GM18507 (cell line): ENCODE measurements around the gene TMEM204.

Experiments
- DNase-seq: peaks from one replicate; pipeline ENCODE4 v3.0.0; 2011; ENCODE audit warnings: low read depth; ENCODE audit not compliant: insufficient read length; ENCODE audit errors: extremely low spot score
- FAIRE-seq: peaks from 2 replicates; lab custom pipeline; 2011; peaks lifted over from hg19 to GRCh38; lab: Jason Lieb, UNC

TMEM204 gene

DNA sequence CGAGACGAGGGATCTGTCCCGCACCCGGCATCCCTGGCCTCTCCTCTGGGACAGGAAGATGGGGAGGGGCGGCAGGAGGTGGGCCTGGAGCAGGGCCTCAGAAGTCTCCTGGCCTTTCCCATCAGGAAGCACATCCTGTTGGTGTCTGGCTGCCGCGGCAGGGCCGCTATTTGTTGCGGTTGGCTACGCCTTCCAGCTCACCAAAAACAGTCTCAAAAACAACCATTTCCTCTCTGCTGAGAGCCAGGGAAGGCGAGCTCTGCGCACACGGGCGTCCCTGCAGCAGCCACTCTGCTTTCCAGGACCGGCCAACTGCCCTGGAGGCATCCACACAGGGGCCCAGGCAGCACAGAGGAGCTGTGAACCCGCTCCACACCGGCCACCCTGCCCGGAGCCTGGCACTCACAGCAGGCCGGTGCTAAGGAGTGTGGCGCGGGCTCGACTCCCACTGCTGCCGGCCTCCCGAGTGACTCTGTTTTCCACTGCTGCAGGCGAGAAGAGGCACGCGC is at the start of gene TMEM204:
TSS of gene TMEM204 (plus strand) at position 224 of the 509 bp plus-strand sequence. CDS start 610 bp downstream, outside the sequence.
- no peak for FAIRE-seq
- DNase-seq = no peak

DNA sequence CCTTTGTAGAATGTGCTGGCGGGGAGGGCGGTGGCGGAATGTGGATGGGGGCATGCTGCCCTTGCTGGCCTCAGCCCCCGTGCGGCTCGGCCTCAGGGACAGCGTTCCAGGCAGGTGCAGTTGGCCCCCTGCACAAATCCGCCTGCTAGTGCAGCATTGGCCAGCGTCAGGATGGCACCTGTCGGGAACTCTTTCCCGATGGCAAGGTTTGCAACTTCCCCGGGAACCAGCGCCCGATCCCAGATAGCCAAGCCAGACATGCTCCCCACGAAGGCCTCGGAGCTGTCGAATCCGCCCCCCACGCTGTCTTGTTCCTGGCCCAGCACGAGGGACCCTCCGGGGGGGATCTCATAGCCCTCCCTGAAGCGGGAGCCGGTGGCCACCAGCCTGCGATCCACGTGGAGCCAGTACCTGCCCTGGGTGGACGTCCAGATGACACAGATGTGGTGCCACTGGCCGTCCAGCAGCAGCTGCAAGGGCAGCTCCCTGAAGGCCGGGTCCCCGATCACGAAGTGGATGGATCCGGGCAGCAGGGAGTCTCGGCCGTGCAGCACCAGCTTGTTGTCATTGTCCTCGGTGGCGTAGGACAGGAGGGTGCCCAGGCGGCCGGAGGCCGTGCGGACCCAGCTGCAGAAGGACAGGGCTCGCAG is 47.5 kb upstream of the TMEM204 start:
- DNase-seq = no peak
- FAIRE-seq = no peak

GRCh38 chr16:1486551-1487390 is 46.7 kb upstream of the TMEM204 start:
- DNase-seq = no peak
- FAIRE-seq = no peak

DNA sequence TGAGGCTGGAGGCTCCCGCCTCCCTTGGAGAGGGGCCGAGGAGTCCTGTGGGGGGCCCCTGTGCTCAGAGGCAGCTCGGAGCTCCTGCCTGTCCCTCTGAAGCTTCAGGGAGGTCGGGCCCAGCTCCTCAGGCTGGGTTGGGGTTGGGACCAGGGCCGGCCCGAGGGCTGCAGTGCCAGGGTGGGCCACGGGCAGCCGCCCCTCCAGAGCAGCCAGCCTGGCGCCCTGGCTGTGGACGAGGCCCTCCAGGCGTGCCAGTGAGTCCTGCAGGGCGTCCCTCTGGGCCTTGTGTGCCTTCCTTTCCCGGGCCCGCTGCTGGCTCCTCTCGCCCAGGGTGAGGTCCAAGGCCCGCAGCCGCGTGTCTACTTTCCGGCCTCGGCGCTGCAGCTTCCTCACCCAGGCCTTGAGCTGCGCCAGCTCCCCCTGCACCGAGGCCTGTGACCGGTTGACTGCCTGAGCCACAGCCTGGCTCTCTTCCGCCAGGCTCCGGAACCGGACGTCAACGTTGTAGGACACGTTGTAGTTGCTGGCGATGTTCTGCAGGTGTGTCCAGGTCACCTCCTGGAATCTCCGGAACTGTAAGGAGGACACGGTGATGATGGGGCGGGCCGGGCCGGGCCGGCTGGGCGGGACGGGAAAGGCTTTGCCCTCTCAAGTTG is 45.9 kb upstream of the TMEM204 start:
- FAIRE-seq (no peak), DNase-seq (no peak)

GRCh38 chr16:1488054-1488601 is 45.3 kb upstream of the TMEM204 start:
- DNase-seq = no peak
- no peak for FAIRE-seq

DNA sequence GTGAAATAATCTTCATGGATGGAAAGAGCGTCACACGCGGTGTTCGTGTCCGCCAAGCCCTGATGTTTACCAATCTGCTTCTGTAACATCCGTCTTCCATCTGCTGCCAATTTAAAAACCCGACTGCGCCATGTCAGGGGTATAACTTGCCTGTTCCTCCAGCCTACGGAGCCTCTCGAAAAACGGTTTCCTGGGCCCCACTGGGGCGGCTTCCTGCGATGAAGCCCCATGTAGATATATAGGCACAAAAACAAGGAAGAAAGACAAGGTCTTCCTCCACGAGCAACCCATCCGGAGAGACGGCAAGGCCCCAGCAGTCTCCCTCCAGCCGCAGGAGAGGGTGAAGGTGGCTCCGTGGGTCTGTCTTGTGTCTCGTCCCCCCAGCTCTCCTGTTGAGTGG is 44.8 kb upstream of the TMEM204 start, which contains the start of gene PTX4:
TSS of gene PTX4 (minus strand) at position 326 of the 400 bp plus-strand sequence. CDS start at position 291, 35 bp downstream.
- DNase-seq (no peak), FAIRE-seq (no peak)

- no peak for FAIRE-seq
These were observed 44.4 kb upstream of the TMEM204 start for GRCh38 chr16:1489077-1489476.

DNA sequence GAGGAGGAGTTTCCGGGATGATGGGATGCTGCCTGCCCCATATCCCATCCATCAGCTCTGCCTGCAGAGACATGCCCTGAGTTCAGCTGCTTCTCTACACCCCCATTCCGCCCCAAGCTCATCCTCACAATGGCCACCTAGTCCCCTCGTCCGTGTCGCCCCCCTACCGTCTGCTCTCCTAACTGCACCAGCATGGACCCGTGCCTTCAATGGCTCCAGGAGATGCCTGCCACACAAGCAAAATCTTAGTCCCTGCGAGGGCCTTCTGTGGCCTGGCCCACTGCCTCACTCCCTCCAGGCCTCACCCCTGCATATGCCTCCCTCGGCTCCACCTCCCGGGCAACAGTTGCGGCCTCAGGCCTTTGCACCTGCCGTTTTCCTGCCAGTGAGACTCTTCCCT is 42.1 kb upstream of the TMEM204 start:
- no peak for DNase-seq
- no peak for FAIRE-seq

More at GRCh38 chr16:1489077-1489476, 44.4 kb upstream of the TMEM204 start:
- no peak for DNase-seq

DNA sequence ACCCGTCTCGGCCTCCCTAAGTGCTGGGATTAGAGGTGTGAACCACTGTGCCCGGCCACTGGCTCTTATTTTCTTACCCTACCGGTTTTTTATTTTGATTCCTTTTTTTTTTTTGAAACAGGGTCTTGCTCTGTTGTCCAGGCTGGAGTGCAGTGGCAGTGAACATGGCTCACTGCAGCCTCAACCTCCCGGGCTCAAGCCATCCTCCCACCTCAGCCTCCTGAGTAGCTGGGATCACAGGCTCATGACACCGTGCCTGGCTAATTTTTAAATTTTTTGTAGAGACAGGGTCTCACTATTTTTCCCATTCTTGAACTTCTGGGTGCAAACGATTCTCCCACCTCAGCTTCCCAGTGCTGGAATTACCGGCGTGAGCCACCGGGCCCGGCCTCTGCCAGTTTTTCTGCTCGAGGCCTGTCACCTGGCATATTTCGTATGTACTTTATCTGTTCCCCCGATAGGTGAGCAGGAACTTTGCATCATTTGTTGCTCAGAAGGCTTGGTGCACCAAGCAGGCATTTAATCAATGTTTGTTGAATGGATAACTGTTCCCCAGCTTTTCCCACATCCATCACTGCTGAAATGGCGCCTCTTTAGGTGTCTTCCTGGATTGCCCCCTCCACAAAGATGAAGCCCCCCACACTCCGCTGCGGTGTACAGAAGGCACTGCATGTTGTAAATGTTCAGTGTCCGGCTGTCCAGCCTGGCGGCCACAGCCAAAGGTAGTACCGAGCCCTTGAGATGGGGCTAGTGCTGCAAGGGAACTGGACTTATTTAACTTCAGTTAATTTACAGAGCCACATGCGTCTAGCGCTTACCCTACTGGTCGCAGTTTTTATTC is 41.2 kb upstream of the TMEM204 start:
- no peak for DNase-seq
- FAIRE-seq = no peak

GRCh38 chr16:1492923-1493745 is 40.3 kb upstream of the TMEM204 start, which contains the start of gene TELO2:
TSS of gene TELO2 (plus strand) at chr16:1493360. CDS start at chr16:1494282, 922 bp downstream.
- peak; percentile 95 for DNase-seq
- peak; percentile 80 for FAIRE-seq

DNA sequence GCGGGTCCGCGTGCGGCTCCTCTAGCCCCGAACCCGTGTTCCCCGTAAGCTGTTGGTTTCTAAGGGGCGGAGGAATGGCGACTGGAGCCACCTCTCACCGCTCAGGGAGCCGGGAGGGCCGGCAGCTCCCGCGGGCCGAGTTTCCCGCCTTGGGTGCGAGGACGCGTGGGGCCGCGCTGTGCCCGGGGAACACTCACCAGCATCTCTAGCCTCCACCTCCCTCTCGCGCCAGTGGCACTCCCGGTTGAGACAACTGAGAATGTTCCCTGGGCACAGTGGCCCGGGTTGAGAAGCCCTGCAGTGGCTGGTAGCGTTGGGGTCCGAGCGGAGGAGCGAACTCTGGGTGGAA is 39.7 kb upstream of the TMEM204 start:
- FAIRE-seq (no peak), DNase-seq (no peak)

DNA sequence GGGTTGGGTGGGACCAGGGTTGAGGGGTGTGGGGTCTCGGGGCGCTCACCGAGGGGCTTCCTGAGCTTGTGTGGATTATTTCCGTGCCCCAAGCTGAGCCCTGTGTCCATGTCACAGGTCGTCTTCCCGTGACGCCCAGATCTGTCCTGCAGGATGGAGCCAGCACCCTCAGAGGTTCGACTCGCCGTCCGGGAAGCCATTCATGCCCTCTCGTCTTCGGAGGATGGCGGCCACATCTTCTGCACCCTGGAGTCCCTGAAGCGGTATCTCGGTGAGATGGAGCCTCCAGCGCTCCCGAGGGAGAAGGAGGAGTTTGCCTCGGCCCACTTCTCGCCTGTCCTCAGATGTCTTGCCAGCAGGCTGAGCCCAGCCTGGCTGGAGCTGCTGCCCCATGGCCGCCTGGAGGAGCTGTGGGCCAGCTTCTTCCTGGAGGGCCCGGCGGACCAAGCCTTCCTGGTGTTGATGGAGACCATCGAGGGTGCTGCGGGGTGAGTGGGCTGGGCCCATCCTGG is 39.3 kb upstream of the TMEM204 start:
- FAIRE-seq (no peak), DNase-seq (no peak)

- DNase-seq = no peak
- no peak for FAIRE-seq
These were observed 38.8 kb upstream of the TMEM204 start for GRCh38 chr16:1494711-1495110.

DNA sequence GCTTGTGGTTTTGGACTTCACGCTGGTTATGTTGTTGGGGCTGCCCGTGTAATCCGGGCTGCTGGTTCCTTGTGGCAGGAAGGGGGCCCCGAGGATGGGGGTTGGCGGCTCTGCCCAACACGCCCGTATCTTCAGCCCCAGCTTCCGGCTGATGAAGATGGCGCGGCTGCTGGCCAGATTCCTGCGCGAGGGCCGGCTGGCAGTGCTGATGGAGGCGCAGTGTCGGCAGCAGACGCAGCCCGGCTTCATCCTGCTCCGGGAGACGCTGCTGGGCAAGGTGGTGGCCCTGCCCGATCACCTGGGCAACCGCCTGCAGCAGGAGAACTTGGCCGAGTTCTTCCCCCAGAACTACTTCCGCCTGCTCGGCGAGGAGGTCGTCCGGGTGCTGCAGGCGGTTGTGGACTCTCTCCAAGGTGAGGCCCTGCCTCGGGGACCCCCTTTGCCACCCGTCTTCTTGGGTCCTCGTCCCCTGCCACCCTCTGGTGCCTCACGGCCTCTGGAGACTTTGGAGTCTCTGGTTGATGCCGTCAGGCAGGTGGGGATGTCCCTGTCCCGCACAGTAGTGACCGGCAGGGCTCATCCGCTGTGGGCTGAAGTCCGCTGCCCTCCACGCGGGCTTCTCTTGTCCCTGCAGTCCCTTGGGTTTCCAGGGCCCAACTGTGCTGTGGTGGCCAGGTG is 38.1 kb upstream of the TMEM204 start:
- FAIRE-seq (no peak), DNase-seq (no peak)

DNA sequence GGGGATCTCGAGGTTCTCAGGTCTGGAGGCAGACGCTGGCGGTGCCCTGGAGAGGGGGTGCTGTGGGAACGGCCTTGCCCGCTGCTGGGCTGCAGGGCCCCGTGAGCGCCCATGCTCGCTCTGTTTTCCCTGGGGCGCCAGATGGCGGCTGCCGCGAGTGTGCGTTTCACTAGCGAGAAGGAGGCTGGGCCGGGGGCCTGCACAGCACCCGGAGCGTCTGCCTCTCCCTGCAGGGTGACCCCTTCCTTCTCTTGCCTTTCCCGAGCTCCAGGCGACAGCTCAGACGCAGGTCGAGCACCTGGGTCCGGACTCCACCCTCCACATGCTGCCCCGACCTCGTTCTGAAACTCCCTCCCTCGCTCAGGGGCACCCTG is 37.6 kb upstream of the TMEM204 start:
- DNase-seq (no peak), FAIRE-seq (no peak)

GRCh38 chr16:1496464-1496863 is 37.0 kb upstream of the TMEM204 start:
- no peak for FAIRE-seq
- no peak for DNase-seq

- DNase-seq = no peak
- no peak for FAIRE-seq
These were observed 36.4 kb upstream of the TMEM204 start for GRCh38 chr16:1497014-1497598.
